Right ventricle myocardium superior (tissue), 1 donor: ENCODE data around the gene ISL1. TPM values are rescaled to one million over a fixed set of nuclear protein-coding genes. Genes with fewer than 3 reads are reported as not detected.

Experiments used
- ATAC-seq: fragments of 200-7000 bp; cut with Tn5 transposase; one replicate; pipeline ENCODE4 v1.9.1; 2020; ENCODE audit warnings: mild to moderate bottlenecking; ENCODE audit not compliant: poor library complexity
- DNase-seq: peaks from one replicate; pipeline ENCODE4 v3.0.0-alpha.2; 2020
- intact Hi-C: fragments of 100-400 bp; cut with DNase I; formaldehyde crosslinking; loops from one replicate; pipeline ENCODE4 v1.11.2; 2022
- total RNA-seq: library from RNA; stranded (reverse); fragmentation: NEBNext Ultra II Directional; extraction: Animal tissue kit (Norgen Biotek cat#: 25700); gene quantifications from one replicate; pipeline ENCODE4 v1.2.1, GENCODE V29; 2021
- donor health status: DM: no; HTN: yes; CAD: no; lungs with severe emphysema.

ISL1 gene
- total RNA-seq, 1 donor from 2014 or later: not detected

DNA sequence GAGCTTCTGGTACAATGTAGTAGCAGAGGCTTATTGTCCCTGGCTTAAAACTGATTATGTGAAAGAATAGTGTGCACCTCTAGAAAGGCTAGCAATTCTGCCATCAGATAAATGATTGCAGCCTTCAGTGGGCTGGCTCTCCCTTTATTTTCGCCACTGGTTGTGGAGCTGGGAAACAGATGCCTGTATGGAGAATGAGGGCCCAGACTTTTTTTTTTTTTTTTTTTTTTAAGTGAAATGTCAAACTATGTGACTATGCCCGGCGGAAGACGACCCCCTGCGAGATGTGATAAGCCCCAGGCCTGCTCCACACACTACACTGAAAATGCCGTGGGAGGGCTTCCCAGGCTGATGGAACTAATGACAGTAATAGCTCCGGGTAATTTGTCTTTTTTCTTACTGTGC, 28.7 kb downstream of the ISL1 start:
- intact Hi-C loops: no loop called here
- no peak for ATAC-seq
- no peak for DNase-seq

DNA sequence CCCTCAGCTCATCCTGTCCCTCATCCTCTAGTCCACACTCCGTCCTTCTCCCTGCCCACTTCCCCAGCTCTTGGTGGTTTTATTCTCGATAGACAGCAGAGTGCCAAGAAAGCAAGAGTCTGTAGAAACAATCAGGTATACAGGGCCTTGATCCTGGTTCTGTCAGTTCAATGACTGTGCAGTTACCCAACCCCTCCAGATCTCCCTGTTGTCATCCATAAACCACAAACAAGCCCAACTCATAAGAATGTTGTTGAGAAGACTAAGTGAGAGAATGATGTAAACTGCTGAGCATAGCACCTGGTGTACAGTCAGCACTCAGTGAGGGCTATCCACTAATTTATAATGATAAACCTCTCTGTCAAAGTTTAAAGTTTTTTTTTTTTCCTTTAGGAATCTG, 31.3 kb downstream of the ISL1 start:
- DNase-seq (no peak), ATAC-seq (no peak)
- intact Hi-C loops: no loop called here

DNA sequence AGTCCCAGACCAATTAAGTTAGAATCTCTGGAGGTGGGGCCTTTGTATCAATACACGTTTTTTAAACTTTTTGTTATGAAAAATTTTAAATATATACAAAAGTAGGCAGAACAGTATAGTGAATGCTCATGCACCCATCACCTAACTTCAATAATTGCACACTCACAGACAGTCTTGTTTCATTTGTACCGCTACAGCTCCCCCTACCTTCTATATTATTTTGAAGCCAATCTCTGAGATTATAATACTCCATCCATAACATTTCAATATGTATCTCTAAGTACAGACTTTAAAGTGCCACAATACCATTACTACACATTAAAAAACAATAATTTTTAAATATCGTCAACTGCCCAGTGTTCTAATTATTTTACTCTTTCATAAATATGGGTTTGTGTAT, 32.9 kb downstream of the ISL1 start:
- ATAC-seq: no peak
- DNase-seq: no peak
- intact Hi-C loops: no loop called here

DNA sequence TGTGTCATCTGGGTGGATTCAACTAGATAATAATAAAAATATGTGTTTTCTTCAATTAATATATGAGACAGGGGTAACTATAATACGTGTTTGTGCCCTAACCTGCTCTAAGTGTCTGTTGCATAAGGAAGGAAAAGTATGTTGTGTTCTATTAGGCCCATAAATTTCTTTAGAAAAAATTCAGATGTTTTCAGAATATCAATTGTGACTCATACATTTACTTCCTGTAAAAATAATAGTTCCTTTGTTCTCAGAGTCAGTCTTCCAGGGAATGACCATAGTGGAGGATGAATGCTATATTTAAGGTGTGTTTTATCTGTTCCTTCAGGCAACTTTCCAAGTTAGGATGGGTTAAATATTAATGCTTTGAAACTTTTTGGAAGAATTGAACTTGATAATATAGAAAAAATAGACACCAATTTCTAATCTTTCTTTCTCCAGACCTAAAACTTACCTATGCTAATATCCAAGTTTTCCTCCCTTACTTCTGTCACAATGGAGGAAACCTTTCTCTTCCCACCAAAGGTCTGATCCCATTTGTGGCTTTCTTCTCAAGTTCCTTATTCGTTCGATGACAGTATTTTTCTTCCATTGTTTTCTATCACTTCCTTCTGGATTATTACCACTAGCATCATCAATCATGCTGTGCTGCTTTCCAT, 49.9 kb downstream of the ISL1 start:
- ATAC-seq: no peak
- intact Hi-C loops: no loop called here
- DNase-seq: no peak

DNA sequence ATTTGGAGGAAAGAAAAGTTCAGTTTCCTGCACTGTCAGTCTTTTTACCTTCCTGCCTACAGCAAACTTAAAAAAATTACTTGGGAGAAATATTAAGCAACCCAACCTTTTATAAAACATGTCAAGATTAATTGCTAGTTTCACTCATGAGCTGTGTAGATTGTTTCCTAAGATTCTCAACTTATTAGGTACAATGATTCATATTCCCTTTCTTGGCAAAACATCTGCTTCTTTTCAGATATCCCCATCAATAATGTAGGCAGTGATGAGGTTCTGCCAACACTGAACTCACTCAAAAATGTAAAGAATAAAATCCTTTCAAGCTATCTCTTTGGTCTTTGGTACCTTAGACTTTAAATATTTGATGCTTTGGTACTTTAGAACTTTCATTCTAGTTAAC, 56.0 kb downstream of the ISL1 start:
- intact Hi-C loops: no loop called here

More for the DNA sequence above, 56.0 kb downstream of the ISL1 start:
- no peak for ATAC-seq
- DNase-seq: no peak
